ENCODE data around the gene SPG7. TPM values are rescaled to one million over a fixed set of nuclear protein-coding genes. Genes with fewer than 3 reads are reported as not detected.

SPG7 gene
- total RNA-seq, 8 experiments from 2014 or later: 47.7 to 134 (median 71.6) TPM

DNA sequence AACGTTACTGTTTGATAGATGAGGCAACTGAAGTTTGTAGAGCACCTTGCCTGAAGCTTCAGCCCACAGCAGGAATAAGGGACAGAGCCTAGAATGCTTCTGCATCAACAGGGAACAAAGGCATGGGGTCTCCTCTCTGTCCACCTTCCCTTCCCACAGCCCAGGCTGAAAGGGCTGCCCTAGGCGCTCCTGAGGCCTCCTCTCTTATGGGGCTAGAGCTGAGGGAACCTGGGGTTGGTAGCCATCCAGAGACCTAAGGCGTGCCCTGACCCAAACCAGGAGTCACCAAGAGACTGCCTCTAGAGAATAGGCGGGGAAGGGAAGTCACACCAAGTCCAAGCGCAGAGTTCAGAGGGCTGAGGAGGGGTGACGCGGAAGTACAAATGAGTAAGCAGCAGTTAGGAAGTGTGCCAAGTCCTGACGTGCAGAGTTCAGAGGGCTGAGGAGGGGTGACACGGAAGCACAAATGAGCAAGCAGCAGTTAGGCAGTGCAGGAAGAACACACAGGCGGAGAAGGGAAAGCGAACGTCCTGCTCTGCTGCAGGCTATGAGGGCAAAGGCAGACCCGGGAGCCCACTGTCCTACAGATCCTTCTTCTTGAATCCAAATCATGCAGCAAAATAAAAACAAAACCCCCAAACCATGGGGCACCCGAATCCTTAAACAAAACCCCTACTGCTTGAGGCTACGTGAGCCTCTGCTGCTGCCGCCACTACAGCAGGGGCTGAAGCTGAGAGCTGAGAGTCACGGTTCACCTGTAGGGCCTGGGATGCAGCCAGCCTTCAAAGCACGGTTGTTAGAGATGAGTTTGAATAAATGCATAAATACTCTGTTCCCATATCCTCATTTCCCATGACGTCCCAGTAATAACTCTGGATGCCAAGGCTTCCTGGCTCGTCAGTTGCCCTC lies 2.7 kb upstream of the SPG7 start:
- Histone ChIP-seq H3K4me1 (replicated peaks in 1 of 2) (peaks cover 11 to 20% of the 10 kb centered on the region in 2 donors), H3K27ac (no peak overlapping the region), H3K4me3 (no peak overlapping the region)
- 27 to 90% (median 66%) methylated on average over 4 to 11 of the region's 20 CpGs; no CpG with 5 or more reads in 2 of the 10 experiments for WGBS, 10 experiments
- peak in 3 of 8 experiments; percentile 3 to 13 (median 5) for ATAC-seq (replicated peaks in 6 of 8)
- in situ Hi-C loops (cut with MboI; ENCODE audit: low pct_unique_long_range_greater_than_20kb in 2 of 9, low sequenced_read_pairs in 9 of 9, unreplicated experiment in 9 of 9): no loop called here

DNA sequence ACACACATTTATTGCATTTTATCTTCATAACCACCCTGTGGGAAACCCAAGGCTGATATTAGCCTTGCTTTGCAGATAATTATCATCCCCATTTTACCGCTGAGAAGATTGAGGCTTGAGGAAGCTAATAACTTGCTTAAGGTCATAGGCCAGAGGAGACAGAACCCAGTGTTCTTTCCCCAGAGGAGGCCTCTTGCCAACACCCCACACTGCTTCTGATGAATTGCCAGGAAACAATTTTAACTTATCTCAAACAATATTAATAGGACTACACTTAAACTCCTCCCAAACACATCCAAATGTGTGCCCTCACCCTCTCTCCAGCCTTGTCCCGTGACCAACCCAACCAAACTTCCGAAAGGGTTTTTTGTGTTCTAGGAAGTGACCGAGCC lies 2.1 kb upstream of the SPG7 start:
- no peak overlapping the region for H3K27ac ChIP-seq
- 60 to 100% (median 85%) methylated on average over 1 to 4 of the region's 4 CpGs; no CpG with 5 or more reads in 4 of the 10 experiments for WGBS, 10 experiments
- H3K4me1 ChIP-seq (replicated peaks in 1 of 2): peaks cover 11 to 20% of the 10 kb centered on the region in 2 donors
- no peak for ATAC-seq (replicated peaks in 6 of 8)
- in situ Hi-C loops (cut with MboI; ENCODE audit: low pct_unique_long_range_greater_than_20kb in 2 of 9, low sequenced_read_pairs in 9 of 9, unreplicated experiment in 9 of 9): no loop called here
- no peak overlapping the region for H3K4me3 ChIP-seq

DNA sequence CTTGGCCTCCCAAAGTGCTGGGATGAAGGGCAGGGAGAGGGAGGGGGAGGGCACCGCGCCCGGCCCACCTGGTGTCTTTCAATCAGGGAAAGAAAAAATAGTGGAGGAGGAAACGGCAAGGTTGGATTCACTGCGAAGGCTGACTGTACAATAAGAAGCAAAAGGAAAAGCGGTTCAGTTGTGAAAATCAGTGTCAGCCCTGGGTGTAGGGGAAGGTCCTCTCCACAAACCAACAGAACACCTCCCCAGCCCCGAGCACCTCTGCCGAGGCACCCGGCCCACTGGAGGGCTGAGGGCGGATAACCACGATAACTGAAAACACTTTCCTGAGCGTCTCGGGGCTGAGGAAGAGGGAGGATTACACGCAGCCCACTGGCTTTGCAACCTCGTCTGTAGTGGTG lies 1.4 kb upstream of the SPG7 start:
- WGBS, 10 experiments: 0 to 100% (median 64%) methylated on average over 1 to 8 of the region's 15 CpGs; no CpG with 5 or more reads in 2 of the 10 experiments
- no peak for ATAC-seq (replicated peaks in 6 of 8)
- H3K4me1 ChIP-seq (replicated peaks in 1 of 2): peaks cover 11 to 20% of the 10 kb centered on the region in 2 donors
- in situ Hi-C loops (cut with MboI; ENCODE audit: low pct_unique_long_range_greater_than_20kb in 2 of 9, low sequenced_read_pairs in 9 of 9, unreplicated experiment in 9 of 9): no loop called here
- H3K4me3 ChIP-seq: peak overlapping the region in 4 of 5 donors; percentile 93 to 99 (median 95)
- H3K27ac ChIP-seq: peak overlapping the region in 1 of 2 donors; percentile 94

GRCh38 chr16:89507214-89507833 lies 879 bp upstream of the SPG7 start:
- in situ Hi-C loops (cut with MboI; ENCODE audit: low pct_unique_long_range_greater_than_20kb in 2 of 9, low sequenced_read_pairs in 9 of 9, unreplicated experiment in 9 of 9): no loop called here
- WGBS, 10 experiments: 7 to 86% (median 19%) methylated on average over 1 to 9 of the region's 42 CpGs; no CpG with 5 or more reads in 3 of the 10 experiments
- Histone ChIP-seq H3K27ac (peak overlapping the region; percentile 94 to 99), H3K4me3 (peak overlapping the region; percentile 89 to 99 (median 94)), H3K4me1 (replicated peaks in 1 of 2) (peaks cover 11 to 20% of the 10 kb centered on the region in 2 donors)
- peak in 2 of 8 experiments; percentile 10 to 16 for ATAC-seq (replicated peaks in 6 of 8)

GRCh38 chr16:89510526-89510925 lies 2.3 kb downstream of the SPG7 start:
- WGBS, 10 experiments: 83 to 100% (median 100%) methylated on average over 1 to 5 of the region's 9 CpGs; no CpG with 5 or more reads in 1 of the 10 experiments
- no peak overlapping the region for H3K27ac ChIP-seq
- no peak overlapping the region for H3K4me3 ChIP-seq
- in situ Hi-C loops (cut with MboI; ENCODE audit: low pct_unique_long_range_greater_than_20kb in 2 of 9, low sequenced_read_pairs in 9 of 9, unreplicated experiment in 9 of 9): no loop called here
- no peak for ATAC-seq (replicated peaks in 6 of 8)
- H3K4me1 ChIP-seq (replicated peaks in 1 of 2): peaks cover 11 to 15% of the 10 kb centered on the region in 2 donors

DNA sequence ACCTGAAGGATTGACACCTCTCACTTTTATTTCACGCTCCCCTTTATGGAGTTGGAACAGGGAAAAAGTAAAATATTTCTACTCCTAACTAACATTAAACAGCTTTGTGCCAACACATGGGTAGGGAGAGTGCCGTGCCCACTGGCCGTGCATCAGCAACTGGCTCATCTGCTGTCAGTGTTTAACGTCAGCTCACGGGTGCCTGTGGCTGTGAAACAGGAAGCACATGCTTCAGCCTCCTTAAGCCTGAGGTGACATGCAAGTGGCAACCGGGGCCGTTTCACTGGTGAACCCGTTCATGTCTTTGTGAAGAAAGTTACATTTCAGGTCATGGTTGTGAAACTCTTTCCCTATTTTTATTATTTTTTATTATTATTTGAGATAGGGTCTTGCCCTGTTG lies 3.2 kb downstream of the SPG7 start:
- in situ Hi-C loops (cut with MboI; ENCODE audit: low pct_unique_long_range_greater_than_20kb in 2 of 9, low sequenced_read_pairs in 9 of 9, unreplicated experiment in 9 of 9): no loop called here
- 78 to 100% (median 92%) methylated on average over 1 to 8 of the region's 8 CpGs; no CpG with 5 or more reads in 1 of the 10 experiments for WGBS, 10 experiments

GRCh38 chr16:89512453-89512852 lies 4.2 kb downstream of the SPG7 start:
- in situ Hi-C loops (cut with MboI; ENCODE audit: low pct_unique_long_range_greater_than_20kb in 2 of 9, low sequenced_read_pairs in 9 of 9, unreplicated experiment in 9 of 9): no loop called here
- no peak for ATAC-seq (replicated peaks in 6 of 8)
- H3K4me3 ChIP-seq: no peak overlapping the region
- 92 to 100% (median 100%) methylated on average over 4 to 6 of the region's 9 CpGs; no CpG with 5 or more reads in 1 of the 10 experiments for WGBS, 10 experiments
- peaks cover 7 to 15% of the 10 kb centered on the region in 2 donors for H3K4me1 ChIP-seq (replicated peaks in 1 of 2)
- H3K27ac ChIP-seq: no peak overlapping the region

More for the DNA sequence above, 3.2 kb downstream of the SPG7 start:
- H3K4me1 ChIP-seq (replicated peaks in 1 of 2): peaks cover 11 to 15% of the 10 kb centered on the region in 2 donors
- no peak overlapping the region for H3K27ac ChIP-seq
- ATAC-seq (replicated peaks in 6 of 8): no peak
- H3K4me3 ChIP-seq: no peak overlapping the region

- in situ Hi-C loops (cut with MboI; ENCODE audit: low pct_unique_long_range_greater_than_20kb in 2 of 9, low sequenced_read_pairs in 9 of 9, unreplicated experiment in 9 of 9): no loop called here
- H3K27ac ChIP-seq: no peak overlapping the region
- H3K4me1 ChIP-seq (replicated peaks in 1 of 2): peaks cover 2 to 6% of the 10 kb centered on the region in 2 donors
- H3K4me3 ChIP-seq: no peak overlapping the region
- 9 to 100% (median 53%) methylated on average over 1 to 5 of the region's 9 CpGs; no CpG with 5 or more reads in 2 of the 10 experiments for WGBS, 10 experiments
- peak in 5 of 8 experiments; percentile 72 to 90 (median 82) for ATAC-seq (replicated peaks in 6 of 8)
These were observed 8.9 kb downstream of the SPG7 start for GRCh38 chr16:89517128-89517527.

DNA sequence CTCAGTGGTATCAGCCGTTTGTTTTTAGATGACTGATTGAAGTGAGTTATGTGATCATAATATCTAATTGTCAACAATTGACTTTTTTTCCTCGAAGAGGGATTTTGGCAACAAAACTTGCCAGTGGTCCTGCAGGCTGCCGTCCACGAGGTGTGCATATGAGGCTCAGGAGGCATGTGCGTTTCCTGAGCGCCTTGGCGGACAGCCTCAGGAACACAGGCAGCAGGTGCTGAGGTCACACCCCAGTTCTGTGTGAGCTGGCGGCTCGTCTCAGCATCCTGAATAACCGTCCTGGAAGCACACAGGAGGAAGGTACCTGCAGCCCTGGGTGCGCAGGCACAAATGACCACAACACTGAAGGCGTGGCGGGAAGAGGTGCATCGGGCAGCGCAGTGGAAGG lies 11.7 kb downstream of the SPG7 start:
- in situ Hi-C loops (cut with MboI; ENCODE audit: low pct_unique_long_range_greater_than_20kb in 2 of 9, low sequenced_read_pairs in 9 of 9, unreplicated experiment in 9 of 9): no loop called here
- Histone ChIP-seq H3K4me1 (replicated peaks in 1 of 2) (peaks cover 2 to 6% of the 10 kb centered on the region in 2 donors), H3K27ac (no peak overlapping the region), H3K4me3 (no peak overlapping the region)
- ATAC-seq (replicated peaks in 6 of 8): no peak
- 86 to 99% (median 89%) methylated on average over 3 to 11 of the region's 15 CpGs; no CpG with 5 or more reads in 4 of the 10 experiments for WGBS, 10 experiments

DNA sequence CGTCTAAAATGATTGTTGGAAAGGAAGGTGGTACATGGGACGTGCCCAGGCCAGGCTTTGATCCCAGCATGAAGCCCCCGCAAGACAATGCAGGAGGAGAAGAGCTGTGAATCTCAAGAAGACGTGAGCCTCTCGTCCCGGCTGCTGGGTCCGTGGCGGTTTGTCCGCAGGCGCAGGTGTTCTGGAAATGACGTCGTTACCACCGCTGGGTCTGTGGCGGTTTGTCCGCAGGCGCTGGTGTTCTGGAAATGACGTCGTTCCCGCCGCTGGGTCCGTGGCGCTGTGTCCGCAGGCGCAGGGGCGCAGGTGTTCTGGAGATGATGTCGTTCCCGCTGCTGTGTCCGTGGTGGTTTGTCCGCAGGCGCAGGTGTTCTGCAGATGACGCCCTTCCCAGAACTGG lies 14.1 kb downstream of the SPG7 start:
- in situ Hi-C loops (cut with MboI; ENCODE audit: low pct_unique_long_range_greater_than_20kb in 2 of 9, low sequenced_read_pairs in 9 of 9, unreplicated experiment in 9 of 9): no loop called here
- WGBS, 10 experiments: 63 to 100% (median 87%) methylated on average over 1 to 15 of the region's 31 CpGs; no CpG with 5 or more reads in 2 of the 10 experiments
- ATAC-seq (replicated peaks in 6 of 8): peak in 1 of 8 experiments; percentile 14
- no peak overlapping the region for H3K4me3 ChIP-seq
- H3K4me1 ChIP-seq (replicated peaks in 1 of 2): peaks cover 1 to 2% of the 10 kb centered on the region in 2 donors
- H3K27ac ChIP-seq: no peak overlapping the region

DNA sequence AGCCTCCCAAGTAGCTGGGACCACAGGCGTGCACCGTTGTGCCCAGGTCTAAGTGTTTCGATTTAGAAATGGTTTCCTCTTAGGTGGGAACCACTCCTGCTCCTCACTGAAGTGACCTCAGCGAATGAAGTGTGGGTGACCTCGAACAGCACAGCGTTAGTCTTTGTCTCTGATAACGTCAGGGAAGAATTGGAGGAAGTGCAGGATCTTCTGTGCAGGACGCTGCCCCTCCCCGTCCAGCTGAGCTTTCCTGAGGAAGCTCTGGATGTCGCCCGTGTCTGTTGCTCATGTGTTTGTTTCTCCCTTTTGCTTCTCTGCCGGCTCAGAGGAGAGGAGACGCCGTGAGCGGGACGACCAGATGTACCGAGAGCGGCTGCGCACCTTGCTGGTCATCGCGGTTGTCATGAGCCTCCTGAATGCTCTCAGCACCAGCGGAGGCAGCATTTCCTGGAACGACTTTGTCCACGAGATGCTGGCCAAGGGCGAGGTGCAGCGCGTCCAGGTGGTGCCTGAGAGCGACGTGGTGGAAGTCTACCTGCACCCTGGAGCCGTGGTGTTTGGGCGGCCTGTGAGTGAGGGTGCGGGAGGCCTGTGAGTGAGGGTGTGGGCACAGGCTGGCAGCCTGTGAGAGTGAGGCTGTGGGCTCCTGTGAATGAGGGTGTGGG lies 15.6 kb downstream of the SPG7 start:
- no peaks in the 10 kb centered on the region for H3K4me1 ChIP-seq (replicated peaks in 1 of 2)
- no peak overlapping the region for H3K4me3 ChIP-seq
- 73 to 100% (median 92%) methylated on average over 1 to 11 of the region's 32 CpGs; no CpG with 5 or more reads in 3 of the 10 experiments for WGBS, 10 experiments
- ATAC-seq (replicated peaks in 6 of 8): no peak
- no peak overlapping the region for H3K27ac ChIP-seq
- in situ Hi-C loops (cut with MboI; ENCODE audit: low pct_unique_long_range_greater_than_20kb in 2 of 9, low sequenced_read_pairs in 9 of 9, unreplicated experiment in 9 of 9): no loop called here

- ATAC-seq (replicated peaks in 6 of 8): no peak
These were observed 17.1 kb downstream of the SPG7 start for GRCh38 chr16:89525146-89525913.

More at GRCh38 chr16:89525146-89525913, 17.1 kb downstream of the SPG7 start:
- in situ Hi-C loops (cut with MboI; ENCODE audit: low pct_unique_long_range_greater_than_20kb in 2 of 9, low sequenced_read_pairs in 9 of 9, unreplicated experiment in 9 of 9): no loop called here
- Histone ChIP-seq H3K27ac (no peak overlapping the region), H3K4me3 (no peak overlapping the region), H3K4me1 (replicated peaks in 1 of 2) (no peaks in the 10 kb centered on the region)
- 83 to 100% (median 94%) methylated on average over 1 to 10 of the region's 20 CpGs; no CpG with 5 or more reads in 4 of the 10 experiments for WGBS, 10 experiments
